Effector memory CD8-positive, alpha-beta T cell (primary cell): ENCODE results near the gene ENKUR.
A peak's percentile ranks its signal among the peaks of the same experiment; 100 is the strongest.
"Not testable (repeated sequence)": the region's sequence is repeated elsewhere in the genome, so short reads cannot be mapped to it uniquely, and the experiment has no call there.

Experiments used
- ATAC-seq: fragments of 150-1000 bp; cut with Tn5 transposase; replicated peaks from 2 replicates; pipeline ENCODE4 v1.10.0; 2021; ENCODE audit warnings: mild to moderate bottlenecking, moderate library complexity
- DNase-seq, 3 experiments: peaks; one replicate each; pipeline ENCODE4 v3.0.0; 2021
- H3K27ac Mint-ChIP-seq, 2 donors: one replicate each; pipeline ENCODE4 v1.8.0; 2022; ENCODE audit warnings: mild to moderate bottlenecking in 2 of 2, mixed read lengths in 2 of 2, moderate library complexity in 2 of 2
- H3K27me3 Mint-ChIP-seq, 2 donors: one replicate each; pipeline ENCODE4 v1.8.0; 2022; ENCODE audit warnings: mixed read lengths in 2 of 2
- H3K36me3 Mint-ChIP-seq: one replicate; pipeline ENCODE4 v1.8.0; 2022; ENCODE audit warnings: mild to moderate bottlenecking, moderate library complexity, mixed read lengths; ENCODE audit not compliant: insufficient read depth
- H3K4me1 Mint-ChIP-seq, 2 donors: one replicate each; pipeline ENCODE4 v1.8.0; 2022; ENCODE audit warnings: low read depth in 2 of 2, mixed read lengths in 2 of 2
- H3K4me3 Mint-ChIP-seq, 2 donors: one replicate each; pipeline ENCODE4 v1.8.0; 2022; ENCODE audit warnings: mild to moderate bottlenecking in 2 of 2, mixed read lengths in 2 of 2, moderate library complexity in 2 of 2
- H3K9me3 Mint-ChIP-seq, 2 donors: one replicate each; pipeline ENCODE4 v1.8.0; 2022; ENCODE audit warnings: mixed read lengths in 2 of 2

Gene ENKUR

DNA sequence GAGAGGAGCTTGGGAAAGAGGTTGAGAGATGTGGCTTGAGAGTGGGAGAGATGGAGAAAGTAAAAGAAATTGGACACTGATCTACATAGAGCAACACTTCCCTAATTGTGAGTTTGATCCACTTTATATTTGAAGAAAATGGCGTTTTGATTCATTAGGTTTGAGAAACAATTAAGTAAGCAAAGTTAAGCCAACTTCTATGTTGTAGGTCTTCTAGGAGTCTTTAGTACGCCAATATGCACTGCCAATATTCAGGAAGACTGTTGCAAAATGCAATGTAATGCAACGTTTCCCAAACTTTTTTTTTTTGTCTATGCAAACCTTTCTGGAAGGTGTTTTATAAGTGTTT lies 56.6 kb downstream of the ENKUR start:
- Mint-ChIP-seq H3K36me3 (no peaks in the 10 kb centered on the region), H3K9me3 (no peaks in the 10 kb centered on the region), H3K27ac (no peak overlapping the region), H3K4me1 (no peaks in the 10 kb centered on the region), H3K27me3 (no peaks in the 10 kb centered on the region), H3K4me3 (no peak overlapping the region)
- ATAC-seq (no peak), DNase-seq (no peak)

DNA sequence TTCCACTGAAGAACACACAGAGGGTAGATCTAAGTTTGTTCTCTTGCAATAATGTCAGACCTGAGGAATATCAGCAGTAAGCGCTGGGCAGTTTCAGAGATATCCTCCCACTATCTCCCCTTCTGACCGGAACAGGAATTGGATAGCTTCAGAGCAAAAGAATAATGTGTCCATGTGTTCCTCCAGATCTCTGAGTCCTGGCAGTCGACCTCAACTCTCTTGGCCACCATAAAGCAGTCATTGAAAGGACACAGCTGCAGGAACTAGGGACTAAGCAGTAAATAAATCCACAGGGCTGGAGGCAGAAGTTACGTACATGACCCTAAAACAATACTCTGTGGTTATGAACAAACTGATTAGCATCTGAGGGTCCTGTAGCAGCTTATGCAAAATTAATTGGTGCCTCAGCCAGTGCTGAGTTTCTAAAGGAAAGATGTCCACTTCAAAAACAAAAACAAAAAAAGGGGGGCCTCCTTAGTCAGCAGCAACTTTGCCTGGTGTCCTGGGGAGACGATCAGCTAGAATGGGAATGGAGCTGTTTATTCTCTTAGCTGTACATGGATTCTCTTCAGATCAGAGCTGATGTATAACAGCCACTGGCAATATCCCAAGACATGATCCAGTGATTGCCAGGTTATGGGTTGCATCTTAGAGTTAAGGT lies 57.1 kb downstream of the ENKUR start:
- no peak overlapping the region for H3K4me3 Mint-ChIP-seq
- ATAC-seq = no peak
- H3K27me3 Mint-ChIP-seq = no peaks in the 10 kb centered on the region
- DNase-seq = no peak
- H3K27ac Mint-ChIP-seq = no peak overlapping the region
- H3K36me3 Mint-ChIP-seq = no peaks in the 10 kb centered on the region
- peaks cover 0 to under 1% of the 10 kb centered on the region in 2 donors for H3K4me1 Mint-ChIP-seq
- no peaks in the 10 kb centered on the region for H3K9me3 Mint-ChIP-seq

GRCh38 chr10:24958091-24958720 lies 57.8 kb downstream of the ENKUR start:
- ATAC-seq (no peak), DNase-seq (no peak)
- Mint-ChIP-seq H3K9me3 (no peaks in the 10 kb centered on the region), H3K36me3 (no peaks in the 10 kb centered on the region), H3K4me3 (no peak overlapping the region), H3K27me3 (no peaks in the 10 kb centered on the region), H3K27ac (no peak overlapping the region), H3K4me1 (peaks cover 4 to 7% of the 10 kb centered on the region in 2 donors)

- not testable (repeated sequence) for ATAC-seq, H3K36me3 Mint-ChIP-seq, H3K27ac Mint-ChIP-seq, H3K4me3 Mint-ChIP-seq, DNase-seq, H3K9me3 Mint-ChIP-seq, H3K27me3 Mint-ChIP-seq
- H3K4me1 Mint-ChIP-seq = peaks cover 8 to 12% of the 10 kb centered on the region in 2 donors
Measured at GRCh38 chr10:24957624-24958051, 58.3 kb downstream of the ENKUR start.

DNA sequence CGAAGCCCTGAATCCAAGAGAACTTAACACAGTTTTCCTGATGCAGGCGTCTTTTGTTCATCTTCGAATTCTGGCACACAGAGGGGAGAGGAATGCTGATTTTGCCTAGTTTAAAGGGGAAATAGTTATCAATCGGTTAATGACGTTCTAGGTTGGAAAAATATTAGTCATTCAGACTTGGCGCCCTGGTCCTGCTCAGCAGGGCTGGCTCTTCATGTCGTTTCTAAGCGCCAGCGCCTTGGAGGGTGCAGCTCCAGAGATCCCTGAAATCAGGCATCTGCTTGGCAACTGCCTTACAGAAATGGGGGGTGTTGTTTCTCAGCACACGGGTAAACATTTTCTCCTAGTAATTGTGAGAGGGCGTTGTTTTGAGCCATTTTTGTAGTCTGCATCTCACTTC lies 62.3 kb downstream of the ENKUR start:
- Mint-ChIP-seq H3K36me3 (no peaks in the 10 kb centered on the region), H3K27me3 (no peaks in the 10 kb centered on the region), H3K27ac (peak overlapping the region in 1 of 2 donors; percentile 57), H3K9me3 (no peaks in the 10 kb centered on the region), H3K4me3 (peak overlapping the region; percentile 81 to 88), H3K4me1 (peaks cover 8 to 26% of the 10 kb centered on the region in 2 donors)
- ATAC-seq (no peak), DNase-seq (no peak)

- H3K36me3 Mint-ChIP-seq = no peaks in the 10 kb centered on the region
- H3K27me3 Mint-ChIP-seq = no peaks in the 10 kb centered on the region
- no peaks in the 10 kb centered on the region for H3K9me3 Mint-ChIP-seq
- ATAC-seq (peak; percentile 83), DNase-seq (peak; percentile 33 to 49 (median 46))
- peak overlapping the region; percentile 81 to 88 for H3K4me3 Mint-ChIP-seq
- H3K4me1 Mint-ChIP-seq = peaks cover 8 to 26% of the 10 kb centered on the region in 2 donors
- H3K27ac Mint-ChIP-seq = peak overlapping the region; percentile 57 to 91
Measured at GRCh38 chr10:24952707-24953645, 63.0 kb downstream of the ENKUR start.

GRCh38 chr10:24952143-24952706 lies 63.7 kb downstream of the ENKUR start, which contains the start of gene PRTFDC1:
Gene PRTFDC1, minus strand, starts transcription at chr10:24952606. Its CDS starts 31 bp downstream, at chr10:24952575.
- H3K27me3 Mint-ChIP-seq = no peaks in the 10 kb centered on the region
- DNase-seq (peak; percentile 4 to 24 (median 10)), ATAC-seq (peak; percentile 60)
- peak within 1 kb of the TSS; percentile 81 to 88 for H3K4me3 Mint-ChIP-seq
- H3K27ac Mint-ChIP-seq = peak within 1 kb of the TSS; percentile 57 to 91
- peaks cover 8 to 26% of the 10 kb centered on the region in 2 donors for H3K4me1 Mint-ChIP-seq
- H3K36me3 Mint-ChIP-seq = no peaks in the 10 kb centered on the region
- H3K9me3 Mint-ChIP-seq = no peaks in the 10 kb centered on the region

DNA sequence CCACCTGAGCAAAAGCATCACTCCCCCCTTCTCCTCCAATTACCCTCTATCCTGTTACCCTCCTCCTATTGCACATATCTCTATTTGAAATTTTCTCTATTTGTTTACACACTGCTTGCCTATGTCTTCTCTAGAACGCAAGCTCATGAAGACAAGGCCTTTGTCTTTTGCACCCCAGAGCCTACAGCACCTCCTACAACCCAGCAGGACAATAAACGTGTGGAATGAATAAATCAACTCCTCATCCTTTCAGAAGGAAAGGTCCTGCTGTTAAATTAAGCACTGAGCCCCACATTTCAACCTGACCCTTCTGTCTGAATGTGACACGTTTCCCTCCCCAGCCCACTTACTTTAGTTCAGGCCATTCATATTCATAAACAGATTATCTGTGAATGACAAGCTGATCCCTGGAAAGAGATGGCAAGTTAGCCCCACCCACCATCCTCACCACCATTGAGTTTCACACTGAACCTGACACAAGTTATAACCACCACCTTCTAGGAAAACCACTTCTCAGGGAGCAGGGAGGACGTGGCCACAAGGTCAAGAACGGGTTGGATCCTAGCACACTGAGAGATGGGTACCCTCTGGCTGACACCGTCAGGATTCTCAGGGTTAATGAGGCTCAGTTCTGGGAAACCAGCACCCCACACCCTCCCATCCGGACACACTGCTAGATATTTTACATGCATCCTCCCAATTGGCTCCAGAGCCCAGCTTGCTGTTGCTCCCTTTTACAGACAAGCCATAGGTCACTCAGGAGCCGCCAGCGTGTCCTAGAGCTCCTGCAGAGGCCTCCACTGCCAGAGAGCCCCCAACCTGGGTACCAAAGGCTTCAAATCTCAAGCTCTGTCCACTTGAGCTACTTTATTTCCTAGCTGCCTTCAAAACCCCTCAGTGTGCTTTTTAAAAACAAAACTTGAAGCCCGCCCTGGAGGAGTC lies 64.5 kb downstream of the ENKUR start:
- peak overlapping the region; percentile 36 to 91 for H3K27ac Mint-ChIP-seq
- H3K4me3 Mint-ChIP-seq = peak overlapping the region; percentile 81 to 88
- H3K36me3 Mint-ChIP-seq = no peaks in the 10 kb centered on the region
- peaks cover 8 to 26% of the 10 kb centered on the region in 2 donors for H3K4me1 Mint-ChIP-seq
- DNase-seq (no peak), ATAC-seq (peak; percentile 16)
- H3K9me3 Mint-ChIP-seq = no peaks in the 10 kb centered on the region
- no peaks in the 10 kb centered on the region for H3K27me3 Mint-ChIP-seq

- Mint-ChIP-seq H3K27me3 (no peaks in the 10 kb centered on the region), H3K9me3 (no peaks in the 10 kb centered on the region), H3K27ac (no peak overlapping the region), H3K36me3 (no peaks in the 10 kb centered on the region), H3K4me3 (no peak overlapping the region), H3K4me1 (peaks cover 8 to 26% of the 10 kb centered on the region in 2 donors)
- no peak for ATAC-seq
- no peak for DNase-seq
Measured at GRCh38 chr10:24950439-24950838, 65.5 kb downstream of the ENKUR start.

DNA sequence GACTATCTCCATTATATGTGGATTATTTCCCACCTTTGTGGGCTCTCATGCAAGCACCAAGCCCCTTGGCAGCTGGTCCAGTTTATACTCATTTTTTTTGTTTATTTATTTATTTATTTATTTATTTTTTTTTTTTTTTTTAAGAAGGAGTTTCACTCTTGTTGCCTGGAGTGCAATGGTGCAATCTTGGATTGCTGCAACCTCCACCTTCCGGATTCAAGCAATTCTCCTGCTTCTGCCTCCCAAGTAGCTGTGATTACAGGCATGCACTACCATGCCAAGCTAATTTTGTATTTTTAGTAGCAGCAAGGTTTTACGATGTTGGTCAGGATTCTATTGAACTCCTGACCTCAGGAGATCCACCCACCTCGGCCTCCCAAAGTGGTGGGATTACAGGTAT lies 66.3 kb downstream of the ENKUR start:
- no peak overlapping the region for H3K27ac Mint-ChIP-seq
- no peaks in the 10 kb centered on the region for H3K9me3 Mint-ChIP-seq
- H3K4me1 Mint-ChIP-seq = peaks cover 8 to 26% of the 10 kb centered on the region in 2 donors

GRCh38 chr10:24947304-24948097 lies 68.5 kb downstream of the ENKUR start:
- no peaks in the 10 kb centered on the region for H3K9me3 Mint-ChIP-seq
- H3K4me3 Mint-ChIP-seq = no peak overlapping the region
- DNase-seq (no peak), ATAC-seq (no peak)
- peaks cover 0 to 13% of the 10 kb centered on the region in 2 donors for H3K4me1 Mint-ChIP-seq
- no peaks in the 10 kb centered on the region for H3K27me3 Mint-ChIP-seq
- H3K27ac Mint-ChIP-seq = peak overlapping the region in 1 of 2 donors; percentile 16
- H3K36me3 Mint-ChIP-seq = no peaks in the 10 kb centered on the region

More for the DNA sequence above, 66.3 kb downstream of the ENKUR start:
- no peak for DNase-seq
- no peak for ATAC-seq
- no peaks in the 10 kb centered on the region for H3K36me3 Mint-ChIP-seq
- no peaks in the 10 kb centered on the region for H3K27me3 Mint-ChIP-seq
- H3K4me3 Mint-ChIP-seq = no peak overlapping the region
